SKM-1 (cell line): Measurements from ENCODE around the gene OR2V2.
"Not testable (repeated sequence)": the region's sequence is repeated elsewhere in the genome, so short reads cannot be mapped to it uniquely, and the experiment has no call there.

Source experiments
- DNase-seq: peaks from one replicate; lab custom pipeline; 2025; ENCODE audit not compliant: unreplicated experiment; lab: John Stamatoyannopoulos, UW

The OR2V2 gene

DNA sequence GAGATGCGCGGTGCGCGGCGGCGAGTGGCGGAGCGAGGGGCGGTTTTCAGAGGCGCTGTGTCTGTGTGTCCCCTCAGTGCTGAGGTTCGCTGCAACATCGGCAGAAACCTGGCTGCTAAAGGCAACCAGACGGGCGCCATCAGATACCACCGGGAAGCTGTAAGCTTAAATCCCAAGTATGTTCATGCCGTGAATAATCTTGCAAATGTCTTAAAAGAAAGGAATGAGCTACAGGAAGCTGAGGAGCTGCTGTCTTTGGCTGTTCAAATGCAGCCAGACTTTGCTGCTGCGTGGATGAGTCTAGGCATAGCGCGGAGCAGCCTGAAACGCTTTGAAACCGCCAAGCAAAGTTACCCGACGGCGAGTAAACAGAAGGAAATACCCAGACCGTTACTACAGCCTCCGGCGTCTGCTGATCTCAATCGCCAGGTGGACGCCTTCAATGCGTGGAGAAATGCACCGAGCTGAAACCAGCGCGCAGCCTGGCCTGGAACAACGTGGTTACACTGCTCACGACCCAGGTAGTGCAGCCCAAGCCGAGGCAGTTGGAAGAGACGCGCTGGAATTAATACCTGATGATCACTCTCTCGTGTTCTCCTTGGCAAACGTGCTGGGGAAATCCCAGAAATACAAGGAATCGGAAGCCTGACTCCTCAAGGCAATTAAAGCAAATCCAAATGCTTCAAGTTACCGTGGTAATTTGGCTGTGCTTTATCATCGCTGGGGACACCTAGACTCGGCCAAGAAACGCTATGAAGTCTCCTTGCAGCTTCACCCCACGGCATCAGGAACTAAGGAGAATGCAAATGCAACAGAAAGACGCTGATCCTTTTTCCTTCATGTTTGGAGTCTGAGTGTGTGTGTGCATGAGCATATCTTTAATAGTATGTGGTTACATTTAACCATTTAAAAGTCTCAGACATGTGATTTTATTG is 32.3 kb upstream of the OR2V2 start:
- DNase-seq: no peak

- no peak for DNase-seq
Observed at GRCh38 chr5:181118369-181118768, 29.0 kb upstream of the OR2V2 start.

DNA sequence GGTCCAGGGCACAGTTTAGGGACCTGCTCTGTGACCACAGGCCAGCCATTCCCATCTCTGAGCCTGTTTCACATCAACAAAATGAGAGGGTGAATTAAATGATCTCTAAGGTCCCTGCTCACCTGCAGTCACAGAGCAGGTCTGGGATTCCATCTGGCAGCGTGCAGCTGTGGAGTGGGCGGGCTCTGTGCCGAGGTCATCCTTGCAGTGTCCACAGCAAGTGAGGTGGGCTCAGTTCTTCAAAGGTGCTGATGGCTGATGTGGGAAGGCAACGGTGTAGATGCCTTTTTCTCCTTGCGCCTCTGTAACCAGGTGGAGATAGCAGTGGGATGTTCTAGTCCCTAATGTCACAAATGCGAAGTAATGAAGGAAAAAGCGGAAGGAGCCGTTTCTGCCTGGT is 28.3 kb upstream of the OR2V2 start:
- DNase-seq: no peak

DNA sequence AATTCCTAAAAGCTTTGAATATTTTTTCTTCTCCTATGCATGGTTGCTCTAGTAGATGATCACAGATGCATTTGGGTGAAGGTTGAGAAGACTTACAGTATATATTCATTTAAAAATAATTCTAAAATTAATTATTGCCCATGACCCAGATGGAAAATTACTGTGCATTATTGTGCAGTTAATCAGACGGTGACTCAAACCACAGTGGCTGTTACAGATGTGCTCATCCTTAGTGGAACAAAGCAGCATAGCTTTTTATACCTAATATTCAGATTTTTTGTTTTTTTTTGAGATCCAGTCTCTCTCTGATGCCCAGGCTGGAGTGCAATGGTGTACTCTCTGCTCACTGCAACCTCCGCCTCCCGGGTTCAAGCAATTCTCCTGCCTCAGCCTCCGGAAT is 27.1 kb upstream of the OR2V2 start:
- DNase-seq: no peak

- DNase-seq: no peak
Observed at GRCh38 chr5:181120761-181121160, 26.6 kb upstream of the OR2V2 start.

DNA sequence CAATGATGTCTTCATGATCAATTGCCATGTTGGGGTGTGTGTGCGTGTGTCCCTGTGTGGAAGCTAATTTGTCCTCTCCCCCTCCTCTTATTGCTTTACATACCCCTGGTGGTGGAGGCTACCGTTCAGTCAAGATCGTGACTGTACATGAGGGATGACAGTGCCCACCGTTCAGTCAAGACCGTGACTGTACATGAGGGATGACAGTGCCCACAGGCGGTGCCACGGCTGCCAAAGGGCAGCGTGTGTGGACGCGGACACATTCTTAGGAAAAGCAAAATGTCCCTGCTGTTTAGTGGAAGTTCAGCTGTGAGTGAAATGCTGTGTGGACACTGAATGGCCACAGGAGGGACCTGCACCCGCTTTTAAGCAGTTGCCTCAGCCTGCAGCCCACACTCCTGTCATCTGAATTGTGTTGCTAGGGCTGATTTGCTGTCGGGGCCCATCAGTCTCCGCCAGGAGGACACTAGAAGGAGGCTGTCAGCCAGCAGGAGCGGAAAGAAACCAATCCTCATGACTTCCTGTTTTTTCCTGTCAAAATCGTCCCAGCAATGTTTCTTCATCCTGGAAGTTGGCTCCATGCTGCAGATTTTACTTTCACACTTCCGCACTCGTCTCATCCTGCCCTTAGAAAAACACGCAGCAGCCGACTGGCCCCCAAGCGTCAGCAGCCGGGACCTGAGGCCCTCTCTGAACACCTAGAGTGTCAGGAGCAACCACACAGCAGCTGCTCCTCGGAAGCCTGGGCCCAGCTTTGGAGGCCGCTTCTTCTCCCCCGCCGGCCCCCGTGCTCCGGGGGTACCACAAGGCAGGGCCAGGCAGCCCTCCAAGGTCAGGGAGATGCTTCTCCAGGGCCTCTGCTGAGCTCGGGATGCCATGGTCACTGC is 25.5 kb upstream of the OR2V2 start:
- no peak for DNase-seq

GRCh38 chr5:181124526-181124925 is 22.9 kb upstream of the OR2V2 start:
- no peak for DNase-seq

- no peak for DNase-seq
Observed at GRCh38 chr5:181126841-181127240, 20.5 kb upstream of the OR2V2 start.

DNA sequence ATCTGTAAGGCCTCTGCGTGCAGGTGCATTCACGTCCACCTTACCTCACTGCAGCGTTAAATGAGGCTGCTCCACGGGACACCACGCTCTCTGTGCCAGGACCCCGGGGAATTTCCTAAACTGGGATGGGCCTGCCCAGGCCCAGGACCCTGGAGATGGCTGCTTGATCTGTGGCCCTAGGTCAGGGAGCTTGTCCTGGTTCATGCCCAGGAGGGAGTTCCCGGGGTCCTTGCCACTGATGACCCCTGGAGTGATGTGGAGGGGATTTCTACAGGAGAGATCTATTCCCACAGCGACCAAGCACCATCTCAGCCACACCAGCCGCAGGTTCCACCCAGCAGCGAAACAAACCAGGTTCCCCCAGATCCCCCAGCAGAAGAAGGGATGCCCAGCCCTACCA is 19.9 kb upstream of the OR2V2 start:
- no peak for DNase-seq

DNA sequence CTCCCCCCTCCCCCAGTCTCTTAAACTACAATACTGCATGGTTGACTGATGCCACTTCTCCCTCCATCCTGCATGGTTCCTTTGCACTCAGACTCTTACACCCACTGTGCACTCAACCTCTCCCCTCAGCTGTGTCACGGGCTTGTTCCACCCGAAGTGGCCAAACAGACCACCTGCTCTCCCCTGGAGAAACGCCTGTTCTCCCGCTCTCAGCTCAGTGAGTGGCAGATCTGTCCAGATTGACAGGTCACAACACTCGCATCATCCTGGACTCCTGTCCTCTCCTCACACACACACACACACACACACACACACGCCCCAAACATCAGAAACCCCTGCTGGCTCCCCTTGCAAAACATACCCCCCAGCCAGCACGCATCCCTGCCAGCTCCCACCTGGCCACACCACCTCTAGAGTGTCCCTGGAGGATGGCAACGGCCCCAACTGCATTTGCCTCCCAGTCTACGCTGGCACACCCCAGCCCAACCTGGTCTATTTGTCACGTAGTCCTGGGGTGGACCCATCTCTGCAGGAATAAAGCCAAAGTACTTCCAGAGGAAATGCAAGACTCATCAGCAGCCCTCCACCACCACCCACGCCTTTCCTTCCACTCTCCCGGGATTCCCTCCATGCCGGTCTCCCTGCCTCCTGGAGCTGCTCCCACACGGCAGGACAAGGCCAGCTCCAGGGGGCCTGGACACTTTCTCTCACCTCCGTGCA is 19.3 kb upstream of the OR2V2 start:
- no peak for DNase-seq

DNA sequence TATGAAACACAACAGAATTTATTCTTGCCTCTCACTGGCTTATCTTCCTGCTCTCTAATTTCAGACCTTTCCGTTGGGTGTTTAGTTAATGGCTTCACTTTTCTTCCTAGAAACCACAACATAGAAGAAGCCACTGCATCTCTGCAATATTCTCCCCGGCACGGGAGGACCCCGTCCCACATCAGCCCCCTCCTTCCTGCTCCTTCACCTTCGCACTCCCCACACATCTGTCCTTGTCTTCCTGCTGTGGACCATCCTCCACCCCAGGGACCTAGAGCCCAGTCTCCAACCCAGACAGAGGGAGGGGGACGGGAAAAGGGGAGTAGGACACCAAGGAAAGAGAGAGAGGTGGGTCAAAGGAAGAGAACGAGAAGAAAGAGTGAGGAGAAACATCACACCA is 17.8 kb upstream of the OR2V2 start:
- DNase-seq: no peak

- not testable (repeated sequence) for DNase-seq
Observed at GRCh38 chr5:181130081-181130480, 17.3 kb upstream of the OR2V2 start.

DNA sequence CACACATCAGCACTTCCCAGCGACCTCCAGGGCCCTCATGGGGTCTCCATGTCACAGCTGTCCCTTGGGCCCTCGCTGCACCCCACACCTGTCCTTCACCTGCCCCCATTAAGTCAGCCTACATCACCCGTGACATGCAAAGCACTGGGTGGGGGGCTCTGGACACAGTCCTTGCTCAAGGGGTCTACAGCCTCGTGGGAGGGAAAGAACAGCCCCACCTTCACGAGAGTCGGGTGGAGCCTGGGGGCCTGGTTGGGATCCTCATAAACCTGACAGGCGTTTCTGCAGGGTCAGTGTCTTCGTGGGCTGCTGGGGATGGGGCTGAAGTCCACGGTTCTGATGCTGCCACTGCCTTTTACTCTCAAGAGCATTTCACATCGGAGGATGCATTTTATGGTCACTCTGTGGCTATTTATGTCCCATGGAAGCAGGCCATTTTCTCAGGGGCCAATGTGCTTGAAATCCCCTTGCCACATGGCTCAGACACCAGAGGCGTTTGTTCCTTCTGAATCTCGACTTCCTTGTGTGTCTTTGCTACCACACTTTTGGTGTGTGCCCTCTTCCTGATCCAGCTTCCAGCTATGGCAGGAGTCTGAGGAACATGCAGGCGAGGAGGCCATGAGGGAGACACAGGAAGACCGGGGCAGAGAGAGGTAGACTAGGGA is 16.4 kb upstream of the OR2V2 start, which contains the start of gene OR2V1:
Gene OR2V1, minus strand, starts transcription at position 338 of the 665 bp plus-strand sequence. CDS start 5,865 bp downstream, outside the sequence.
- DNase-seq: no peak

- no peak for DNase-seq
Observed at GRCh38 chr5:181131514-181131913, 15.9 kb upstream of the OR2V2 start.

GRCh38 chr5:181133083-181133482 is 14.3 kb upstream of the OR2V2 start:
- no peak for DNase-seq

DNA sequence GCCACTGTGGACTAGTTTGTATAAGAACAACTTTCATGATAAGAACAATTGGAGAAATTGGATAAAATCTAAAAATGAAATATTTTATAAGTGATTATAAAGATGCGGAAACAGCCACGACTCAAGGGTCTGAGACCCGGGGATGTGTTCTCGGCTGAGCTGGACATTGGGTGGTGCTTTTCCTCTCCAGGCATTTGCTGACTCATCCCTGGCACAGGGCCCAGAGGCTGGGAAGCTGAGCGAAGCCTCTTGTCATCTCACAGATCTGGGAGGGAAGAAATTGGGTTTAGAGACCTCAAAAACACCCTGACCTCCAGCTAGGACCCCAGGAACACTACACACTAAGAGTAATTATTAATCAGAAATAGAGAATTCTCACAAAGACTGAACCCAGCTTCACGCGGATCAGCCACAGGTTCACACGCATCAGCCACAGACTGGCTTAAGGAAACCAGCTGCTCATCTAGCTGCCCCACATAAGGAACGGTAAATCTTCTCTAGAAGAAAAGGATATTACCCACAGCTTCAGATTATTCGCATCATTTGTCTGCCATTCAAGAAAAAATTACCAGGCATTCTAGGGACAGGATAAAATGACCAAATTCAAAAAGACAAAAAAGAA is 13.7 kb upstream of the OR2V2 start:
- no peak for DNase-seq

GRCh38 chr5:181134259-181134658 is 13.1 kb upstream of the OR2V2 start:
- no peak for DNase-seq

- no peak for DNase-seq
Observed at GRCh38 chr5:181136361-181136955, 10.9 kb upstream of the OR2V2 start.

DNA sequence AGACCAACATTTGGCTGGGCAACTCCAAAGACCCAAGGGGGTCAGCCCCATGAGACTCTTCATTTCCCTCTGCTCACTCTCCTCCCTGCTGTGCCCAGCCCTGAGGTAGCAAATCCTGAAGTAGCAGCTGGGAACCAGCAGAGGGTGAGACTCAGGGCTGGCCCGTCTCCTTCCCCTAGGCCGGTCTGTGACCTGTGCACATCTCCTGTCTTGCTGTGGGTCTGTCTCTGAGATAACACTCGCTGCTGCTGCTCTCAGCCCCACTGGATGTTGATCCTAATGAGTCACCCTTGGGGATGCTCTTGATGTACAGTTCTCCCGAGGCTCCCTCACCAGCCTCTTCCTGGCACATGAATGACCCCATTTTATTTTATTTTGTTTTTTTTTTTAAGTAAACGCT is 9.1 kb upstream of the OR2V2 start:
- no peak for DNase-seq

DNA sequence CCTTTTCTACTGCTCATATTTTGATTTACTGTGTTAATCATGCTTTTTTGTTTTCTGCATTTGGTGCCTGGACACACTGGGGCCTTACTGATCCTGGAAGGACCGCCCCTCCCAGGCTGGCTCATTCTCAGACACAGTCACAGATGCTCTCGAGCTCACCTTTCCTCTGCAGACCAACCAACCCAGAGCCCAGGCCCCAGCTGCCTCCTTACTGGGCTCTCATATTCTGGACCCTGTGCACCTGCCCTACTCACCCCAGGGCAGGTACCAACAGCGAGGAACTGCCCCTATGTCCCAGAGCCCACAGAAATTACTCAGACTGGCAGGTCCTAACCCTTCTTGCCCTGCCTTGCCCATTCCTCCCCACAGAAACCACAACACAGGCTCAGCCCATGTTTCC is 6.6 kb upstream of the OR2V2 start:
- no peak for DNase-seq
